ENCODE results near the gene TXN. TPM values are rescaled to one million over a fixed set of nuclear protein-coding genes. Genes with fewer than 3 reads are reported as not detected.

Gene TXN
- 303 and 487 TPM in 2 replicates for total RNA-seq

GRCh38 chr9:110256380-110257096, at the start of gene TXN:
Gene TXN (minus strand): TSS chr9:110256507. CDS start chr9:110256435, 72 bp downstream.

GRCh38 chr9:110208031-110208430, 48.3 kb downstream of the TXN start, which contains the start of gene C9orf152:
Gene C9orf152 (minus strand): TSS chr9:110208159. CDS start chr9:110207579, 580 bp downstream.

Other genes starting within 250 kb of the TXN start
- gene C9orf152, start 48.3 kb downstream of the TXN start, total RNA-seq = not detected in 2 replicates
- not detected in 2 replicates for gene TXNDC8, start 81.4 kb upstream of the TXN start, total RNA-seq

All from subcutaneous preadipocyte (primary cell).